K562 (cell line): ENCODE measurements around the gene BGN.

Source experiments
- CC2D1A ChIP-seq: fragments of 450-650 bp; IDR thresholded peaks from 2 replicates; pipeline ENCODE4 v1.6.1; 2017; ENCODE audit warnings: mild to moderate bottlenecking
- CTCF ChIP-seq, 3 experiments: IDR thresholded peaks in 2 of 3; conservative IDR thresholded peaks in 1 of 3; 2 replicates each; pipeline ENCODE4 v1.5.1; 2011 to 2012; ENCODE audit warnings: low read length in 3 of 3, mild to moderate bottlenecking in 3 of 3, control low read depth in 2 of 3, improper control_type of control experiment in 1 of 3, inconsistent platforms in 1 of 3, low read depth in 1 of 3, mixed read lengths in 1 of 3, moderate library complexity in 1 of 3; ENCODE audit not compliant: insufficient read depth in 2 of 3
- FOXK1 ChIP-seq: sonication (generic); formaldehyde crosslinking; IDR thresholded peaks from 2 replicates; pipeline ENCODE4 v1.8.0; 2022; ENCODE audit warnings: missing genetic modification reagents, mild to moderate bottlenecking, borderline replicate concordance
- GABPA ChIP-seq: fragments of 200-800 bp; sonication (Bioruptor generic); conservative IDR thresholded peaks from 2 replicates; pipeline ENCODE4 v1.6.1; 2016; ENCODE audit warnings: low read depth, missing genetic modification characterization, missing compliant biosample characterization
- IFI16 ChIP-seq: fragments of 250-450 bp; sonication (Bioruptor Pico); IDR thresholded peaks from 2 replicates; pipeline ENCODE4 v2.1.2; 2022; ENCODE audit warnings: mild to moderate bottlenecking, inconsistent platforms
- NFIC ChIP-seq: fragments of 450-650 bp; IDR thresholded peaks from 2 replicates; pipeline ENCODE4 v1.6.1; 2017; ENCODE audit warnings: mild to moderate bottlenecking, inconsistent platforms
- POLR3A ChIP-seq: IDR thresholded peaks from 2 replicates; pipeline ENCODE4 v1.6.1; 2011; ENCODE audit warnings: borderline replicate concordance, mild to moderate bottlenecking, moderate library complexity; ENCODE audit not compliant: insufficient read length, insufficient read depth; ENCODE audit errors: extremely low read depth
- RBM25 ChIP-seq: fragments of 200-400 bp; formaldehyde crosslinking; IDR thresholded peaks from 2 replicates; pipeline ENCODE4 v1.6.1; 2018; ENCODE audit warnings: low read length, low read depth, moderate library complexity; ENCODE audit not compliant: severe bottlenecking
- SAFB2 ChIP-seq: fragments of 200-400 bp; formaldehyde crosslinking; IDR thresholded peaks from 2 replicates; pipeline ENCODE4 v1.6.1; 2018; ENCODE audit warnings: borderline replicate concordance, low read length, low read depth, moderate library complexity; ENCODE audit not compliant: severe bottlenecking
- ZNF384 ChIP-seq: IDR thresholded peaks from 2 replicates; pipeline ENCODE4 v1.6.1; 2012; ENCODE audit warnings: low read depth, low read length, improper control_type of control experiment
- ZNF551 ChIP-seq: fragments of 250-450 bp; sonication (Bioruptor Pico); IDR thresholded peaks from 2 replicates; pipeline ENCODE4 v1.5.0; 2021; ENCODE audit warnings: mild to moderate bottlenecking, moderate library complexity

GRCh38 chrX:153456704-153457103, 38.1 kb upstream of the BGN start:
- TF ChIP-seq ZNF551 (CRISPR knock-in tag) (no peak), CTCF (IDR thresholded peaks at IDR 0.05 in 2 of 3, conservative IDR thresholded peaks at IDR 0.05 in 1 of 3; ENCODE audit: insufficient read depth in 2 of 3, low read depth in 1 of 3, low read length in 3 of 3) (no peak), NFIC (no peak), ZNF384 (no peak), GABPA (tag) (no peak), FOXK1 (CRISPR knock-in tag) (no peak), POLR3A (no peak), SAFB2 (no peak), RBM25 (no peak), CC2D1A (no peak), IFI16 (no peak)
